ENCODE measurements around the gene ATP9B.
"Not testable (repeated sequence)": the region's sequence is repeated elsewhere in the genome, so short reads cannot be mapped to it uniquely, and the experiment has no call there.

ATP9B gene

DNA sequence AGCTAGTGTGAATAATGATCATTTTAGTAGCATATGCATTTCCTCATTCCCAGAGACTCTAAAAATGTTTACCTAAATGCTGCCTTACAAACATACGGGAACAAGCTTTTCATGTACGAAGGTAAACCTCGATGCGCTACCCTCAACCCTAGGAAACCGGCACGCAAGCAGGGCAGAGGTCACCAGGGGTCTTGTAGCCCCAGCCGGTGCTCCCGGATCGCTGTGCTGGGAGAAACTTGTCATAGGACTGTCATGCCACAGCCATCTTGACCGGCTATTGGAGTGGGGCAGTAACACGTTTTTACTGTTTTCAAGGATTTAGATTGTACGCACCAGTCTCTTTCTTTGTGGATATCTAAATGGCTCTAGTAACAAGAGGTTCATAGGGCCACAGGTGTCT is 291.7 kb downstream of the ATP9B start:
- no peak for DNase-seq (ENCODE audit: low read depth in 2 of 3, low spot score in 2 of 3)

GRCh38 chr18:79361766-79362522 is 292.8 kb downstream of the ATP9B start:
- DNase-seq (ENCODE audit: low read depth in 2 of 3, low spot score in 2 of 3) = no peak

- DNase-seq (ENCODE audit: low read depth in 2 of 3, low spot score in 2 of 3) = no peak
Observed at GRCh38 chr18:79365701-79366100, 296.5 kb downstream of the ATP9B start.

DNA sequence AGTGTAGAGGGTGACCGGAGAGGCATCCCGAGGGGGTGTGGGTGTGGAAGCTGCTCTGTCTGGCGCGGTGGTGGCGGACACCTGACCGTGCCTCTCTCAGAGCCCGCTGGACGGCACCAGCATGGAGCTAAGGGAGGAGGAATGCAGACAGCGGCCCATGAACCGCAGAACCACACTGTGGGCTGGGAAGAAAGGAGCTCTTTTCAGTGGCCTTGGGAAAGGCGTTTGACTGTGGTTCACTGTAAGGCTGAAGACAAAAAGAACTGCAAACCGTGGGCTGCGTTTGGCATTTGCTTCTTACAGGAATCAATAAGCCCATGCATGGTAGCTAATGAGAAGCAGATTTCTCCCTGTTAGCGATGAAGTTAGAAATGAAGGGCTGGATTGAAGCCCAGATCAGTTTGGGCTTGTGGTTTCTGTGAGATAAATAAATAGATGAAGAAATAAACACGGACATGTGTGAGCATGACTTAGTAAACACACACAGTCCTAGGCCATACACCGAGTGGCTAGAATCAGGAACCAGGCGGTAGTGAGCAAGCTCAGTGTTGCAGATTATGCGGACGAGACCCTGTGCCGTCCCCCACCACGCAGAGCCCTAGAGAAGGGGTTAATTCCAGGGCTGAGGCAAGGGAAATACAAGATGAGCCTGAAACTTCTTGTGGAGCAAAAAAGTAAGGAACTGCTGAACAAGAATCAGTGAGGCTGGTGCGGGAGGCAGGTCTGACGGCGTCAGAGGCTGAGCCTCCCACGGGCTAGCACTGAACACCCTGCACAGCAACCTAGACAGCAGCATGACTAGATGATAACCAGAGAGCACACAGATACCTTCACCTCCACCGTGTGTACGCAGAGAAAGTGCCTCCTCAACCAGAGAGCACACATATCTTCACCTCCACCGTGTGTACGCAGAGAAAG is 297.2 kb downstream of the ATP9B start:
- DNase-seq (ENCODE audit: low read depth in 2 of 3, low spot score in 2 of 3) = no peak

- DNase-seq (ENCODE audit: low read depth in 2 of 3, low spot score in 2 of 3) = no peak
Observed at GRCh38 chr18:79367480-79367879, 298.3 kb downstream of the ATP9B start.

DNA sequence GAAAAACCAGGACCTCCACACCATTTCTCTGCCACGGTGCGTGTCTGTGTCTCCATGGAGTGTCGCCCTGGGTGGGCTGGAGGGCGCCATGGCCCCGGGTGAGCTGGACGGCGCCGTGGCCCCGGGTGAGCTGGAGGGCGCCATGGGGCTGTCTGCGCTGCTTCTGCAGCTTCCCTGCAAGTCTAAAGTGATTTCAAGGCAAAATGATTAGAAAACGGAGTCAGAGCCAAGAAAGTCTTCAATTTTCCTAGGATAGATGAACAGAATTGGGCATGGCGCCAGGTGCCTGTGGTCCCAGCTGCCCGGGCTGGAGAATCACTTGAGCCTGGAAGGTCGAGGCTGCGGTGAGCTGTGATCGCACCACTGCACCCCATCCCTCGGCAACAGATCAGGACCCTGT is 298.8 kb downstream of the ATP9B start:
- DNase-seq (ENCODE audit: low read depth in 2 of 3, low spot score in 2 of 3) = no peak

DNA sequence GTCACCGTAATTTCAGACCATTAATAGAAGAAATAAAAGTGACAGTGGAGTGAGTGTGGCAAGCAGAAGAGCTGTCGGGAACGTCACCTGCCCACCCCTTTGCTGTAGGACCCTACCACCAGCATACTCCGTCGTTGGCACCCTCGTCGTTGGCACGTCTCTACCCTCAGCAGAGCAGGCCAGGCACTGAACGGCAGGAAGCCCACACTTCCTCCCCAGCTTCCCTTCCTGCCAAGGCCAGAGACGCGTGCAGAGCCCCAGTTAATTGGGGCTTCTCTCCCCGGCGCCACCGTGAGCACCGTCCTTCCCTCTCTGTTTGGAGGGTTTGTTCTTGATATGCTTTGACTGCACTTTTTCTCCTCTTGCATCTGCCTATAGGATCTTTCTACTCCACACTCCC is 299.5 kb downstream of the ATP9B start:
- DNase-seq (ENCODE audit: low read depth in 2 of 3, low spot score in 2 of 3) = no peak

GRCh38 chr18:79371561-79372121 is 302.4 kb downstream of the ATP9B start:
- no peak for DNase-seq (ENCODE audit: low read depth in 2 of 3, low spot score in 2 of 3)

DNA sequence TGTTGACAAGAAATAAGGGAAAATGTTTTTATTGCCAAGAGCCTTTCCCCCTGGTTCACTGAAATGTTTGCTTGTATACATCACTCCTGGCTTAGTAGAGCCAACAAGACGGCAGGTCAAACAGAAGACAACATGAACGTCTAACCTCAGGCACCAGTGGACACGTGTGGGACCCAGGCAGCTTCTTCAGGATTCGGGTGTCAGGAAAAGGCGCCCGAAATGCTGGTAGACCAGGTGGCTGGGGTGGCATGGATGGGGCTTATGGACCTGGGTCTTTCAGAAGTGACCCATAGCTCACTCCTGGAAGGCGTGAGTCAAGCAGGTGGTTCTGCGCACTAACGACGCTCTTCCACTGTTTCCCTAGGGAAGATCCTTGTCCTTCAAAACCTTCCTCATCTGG is 303.3 kb downstream of the ATP9B start:
- no peak for DNase-seq (ENCODE audit: low read depth in 2 of 3, low spot score in 2 of 3)

DNA sequence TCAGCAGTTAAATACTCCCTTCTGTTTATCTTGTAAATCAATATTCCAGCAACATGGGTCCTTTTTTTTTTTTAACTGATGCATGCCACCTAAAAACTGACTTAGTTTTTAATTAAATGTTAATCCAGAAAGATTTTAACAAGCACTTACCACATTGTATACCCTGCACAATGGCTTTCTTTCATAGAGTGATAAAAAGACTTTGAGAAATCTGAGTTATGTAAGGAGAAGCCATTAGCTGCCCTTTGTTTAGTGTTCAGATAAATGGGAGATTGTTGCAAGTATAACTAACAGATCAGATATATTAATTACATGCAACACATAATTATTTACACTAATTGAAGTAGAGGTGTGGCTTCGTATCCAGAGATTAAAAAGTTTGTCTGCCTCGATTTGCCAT is 303.8 kb downstream of the ATP9B start:
- no peak for DNase-seq (ENCODE audit: low read depth in 2 of 3, low spot score in 2 of 3)

DNA sequence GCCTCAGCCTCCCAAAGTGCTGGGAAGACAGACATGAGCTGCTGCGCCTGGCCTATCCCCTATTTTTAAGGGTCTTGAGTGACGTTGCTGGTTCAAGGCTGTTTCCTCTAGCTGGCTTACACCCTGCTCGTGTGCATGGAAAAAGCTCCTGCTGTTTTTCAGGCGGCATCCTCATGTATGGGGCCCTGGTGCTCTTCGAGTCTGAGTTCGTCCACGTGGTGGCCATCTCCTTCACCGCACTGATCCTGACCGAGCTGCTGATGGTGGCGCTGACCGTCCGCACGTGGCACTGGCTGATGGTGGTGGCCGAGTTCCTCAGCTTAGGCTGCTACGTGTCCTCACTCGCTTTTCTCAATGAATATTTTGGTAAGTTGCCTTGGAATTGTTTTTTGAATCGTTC is 304.5 kb downstream of the ATP9B start:
- no peak for DNase-seq (ENCODE audit: low read depth in 2 of 3, low spot score in 2 of 3)

- no peak for DNase-seq (ENCODE audit: low read depth in 2 of 3, low spot score in 2 of 3)
Observed at GRCh38 chr18:79374408-79375171, 305.4 kb downstream of the ATP9B start.

- no peak for DNase-seq (ENCODE audit: low read depth in 2 of 3, low spot score in 2 of 3)
Observed at GRCh38 chr18:79375441-79376154, 306.4 kb downstream of the ATP9B start.

DNA sequence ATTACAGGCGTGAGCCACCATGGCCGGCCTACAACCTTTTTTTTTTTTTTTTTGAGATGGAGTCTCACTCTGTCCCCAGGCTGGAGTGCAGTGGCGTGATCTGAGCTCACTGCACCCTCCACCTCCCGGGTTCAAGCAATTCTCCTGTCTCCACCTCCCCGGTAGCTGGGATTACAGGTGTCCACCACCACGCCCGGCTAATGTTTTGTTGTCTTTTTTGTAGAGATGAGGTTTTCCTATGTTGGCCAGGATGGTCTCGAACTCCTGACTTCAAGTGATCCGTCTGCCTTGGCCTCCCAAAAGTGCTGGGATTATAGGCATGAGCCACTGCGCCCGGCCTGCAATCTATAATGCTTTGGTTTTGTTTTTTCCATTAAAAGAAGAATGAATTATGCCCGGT is 307.5 kb downstream of the ATP9B start:
- not testable (repeated sequence) for DNase-seq (ENCODE audit: low read depth in 2 of 3, low spot score in 2 of 3)

DNA sequence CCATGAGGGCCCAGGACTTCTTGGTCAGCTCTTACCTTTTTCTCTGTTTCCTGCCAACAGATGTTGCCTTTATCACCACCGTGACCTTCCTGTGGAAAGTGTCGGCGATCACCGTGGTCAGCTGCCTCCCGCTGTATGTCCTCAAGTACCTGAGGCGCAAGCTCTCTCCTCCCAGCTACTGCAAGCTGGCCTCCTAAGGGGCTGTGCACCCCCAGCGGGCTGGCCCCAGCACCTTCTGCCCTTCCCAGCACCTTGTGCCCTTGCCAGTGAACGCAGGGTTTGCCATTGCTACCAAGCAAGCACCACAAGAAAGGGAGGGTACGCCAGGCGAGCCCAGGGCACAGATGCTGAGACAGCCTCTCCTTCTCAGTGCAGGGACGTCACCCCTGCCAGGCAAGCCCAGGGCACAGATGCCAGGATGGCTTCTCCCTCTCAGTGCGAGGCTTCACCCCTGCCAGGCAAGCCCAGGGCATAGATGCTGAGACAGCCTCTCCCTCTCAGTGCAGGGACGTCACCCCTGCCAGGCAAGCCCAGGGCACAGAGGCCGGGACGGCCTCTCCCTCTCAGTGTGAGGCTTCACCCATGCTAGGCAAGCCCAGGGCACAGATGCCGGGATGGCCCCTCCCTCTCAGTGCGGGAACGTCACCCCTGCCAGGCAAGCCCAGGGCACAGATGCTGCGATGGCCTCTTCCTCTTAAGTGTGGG is 308.1 kb downstream of the ATP9B start:
- DNase-seq (ENCODE audit: low read depth in 2 of 3, low spot score in 2 of 3) = no peak

- DNase-seq (ENCODE audit: low read depth in 2 of 3, low spot score in 2 of 3) = peak; percentile 62 to 85 (median 78)
Observed at GRCh38 chr18:79378536-79379250, 309.5 kb downstream of the ATP9B start.

DNA sequence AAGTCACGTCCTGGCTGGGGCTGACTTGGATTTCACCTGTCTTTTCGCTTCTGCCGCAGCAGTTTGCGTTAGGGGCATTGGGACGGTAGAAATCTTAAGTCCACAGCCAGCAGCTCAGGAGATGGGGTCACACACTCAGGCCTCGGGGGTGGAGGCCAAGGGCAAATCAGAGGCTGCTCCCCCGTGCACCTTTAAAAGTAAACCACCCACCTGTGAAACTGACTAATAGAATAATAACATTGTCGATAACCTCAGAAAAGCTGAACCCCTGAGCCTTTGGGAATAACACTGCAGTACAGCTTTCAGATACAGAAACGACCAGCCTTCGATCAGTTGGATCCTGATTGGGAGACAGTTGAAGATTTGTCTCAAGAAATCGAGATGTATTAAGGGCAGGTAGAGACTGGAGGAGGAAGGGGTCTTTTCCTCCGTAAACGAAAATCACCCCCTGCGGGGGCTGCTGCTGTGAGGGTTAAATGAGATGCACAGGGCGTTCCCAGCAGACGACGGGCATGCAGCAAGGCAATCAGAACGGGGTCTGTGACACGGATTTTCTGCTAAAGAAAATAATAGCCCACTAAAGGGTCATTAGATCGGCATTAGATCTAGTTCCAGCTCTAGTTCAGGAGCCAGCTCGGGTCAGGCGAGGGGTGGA is 310.2 kb downstream of the ATP9B start:
- no peak for DNase-seq (ENCODE audit: low read depth in 2 of 3, low spot score in 2 of 3)

GRCh38 chr18:79379931-79380815 is 311.0 kb downstream of the ATP9B start:
- DNase-seq (ENCODE audit: low read depth in 2 of 3, low spot score in 2 of 3) = no peak

All from activated CD8-positive, alpha-beta memory T cell treated with anti-CD3 and anti-CD28 coated beads for 48 hours (primary cell).